Right lobe of liver (tissue), 4 donors: ENCODE measurements around the gene PAX3.

Source experiments
- POLR2A ChIP-seq: fragments of 450-650 bp; IDR thresholded peaks from one replicate; pipeline ENCODE4 v1.6.1; 2017; ENCODE audit warnings: antibody characterized with exemption, mild to moderate bottlenecking
- TF ChIP-seq, protein P1 (sequence below), 4 donors: fragments of 200-600 bp in 3 of 4; fragments of 450-650 bp in 1 of 4; IDR thresholded peaks; one replicate each; pipeline versions ENCODE4 v1.5.1 to v1.8.0; 2016 to 2022; ENCODE audit warnings: antibody characterized with exemption in 4 of 4, mild to moderate bottlenecking in 2 of 4
- donor health status: DM: no; HTN: no; CAD: no.
- donor health status: DM: no; HTN: no; CAD: no.
- donor health status: DM: no; HTN: yes; CAD: no.

DNA sequence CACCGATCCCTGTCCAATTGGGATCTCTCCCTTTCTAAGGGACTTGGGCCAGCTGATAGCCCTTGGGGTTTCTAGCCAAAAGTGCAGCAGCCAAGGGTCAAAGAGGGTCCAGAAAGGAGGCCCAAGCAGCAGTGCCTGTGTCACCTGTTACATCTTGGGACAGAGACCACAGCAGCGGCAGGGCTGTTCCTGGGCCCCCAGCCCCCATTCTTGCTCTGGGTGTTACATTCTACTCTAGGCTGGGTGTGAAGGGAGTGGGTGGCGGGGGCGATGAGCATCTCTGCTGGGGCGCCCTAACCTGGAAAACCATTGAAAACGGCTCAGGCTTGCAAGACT lies 1.2 kb downstream of the PAX3 start:
- TF ChIP-seq, protein P1, sequence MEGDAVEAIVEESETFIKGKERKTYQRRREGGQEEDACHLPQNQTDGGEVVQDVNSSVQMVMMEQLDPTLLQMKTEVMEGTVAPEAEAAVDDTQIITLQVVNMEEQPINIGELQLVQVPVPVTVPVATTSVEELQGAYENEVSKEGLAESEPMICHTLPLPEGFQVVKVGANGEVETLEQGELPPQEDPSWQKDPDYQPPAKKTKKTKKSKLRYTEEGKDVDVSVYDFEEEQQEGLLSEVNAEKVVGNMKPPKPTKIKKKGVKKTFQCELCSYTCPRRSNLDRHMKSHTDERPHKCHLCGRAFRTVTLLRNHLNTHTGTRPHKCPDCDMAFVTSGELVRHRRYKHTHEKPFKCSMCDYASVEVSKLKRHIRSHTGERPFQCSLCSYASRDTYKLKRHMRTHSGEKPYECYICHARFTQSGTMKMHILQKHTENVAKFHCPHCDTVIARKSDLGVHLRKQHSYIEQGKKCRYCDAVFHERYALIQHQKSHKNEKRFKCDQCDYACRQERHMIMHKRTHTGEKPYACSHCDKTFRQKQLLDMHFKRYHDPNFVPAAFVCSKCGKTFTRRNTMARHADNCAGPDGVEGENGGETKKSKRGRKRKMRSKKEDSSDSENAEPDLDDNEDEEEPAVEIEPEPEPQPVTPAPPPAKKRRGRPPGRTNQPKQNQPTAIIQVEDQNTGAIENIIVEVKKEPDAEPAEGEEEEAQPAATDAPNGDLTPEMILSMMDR (IDR thresholded peaks at IDR 0.05) = no peak
- TF ChIP-seq POLR2A = no peak
